ENCODE measurements around the gene DDX39B.

The DDX39B gene

DNA sequence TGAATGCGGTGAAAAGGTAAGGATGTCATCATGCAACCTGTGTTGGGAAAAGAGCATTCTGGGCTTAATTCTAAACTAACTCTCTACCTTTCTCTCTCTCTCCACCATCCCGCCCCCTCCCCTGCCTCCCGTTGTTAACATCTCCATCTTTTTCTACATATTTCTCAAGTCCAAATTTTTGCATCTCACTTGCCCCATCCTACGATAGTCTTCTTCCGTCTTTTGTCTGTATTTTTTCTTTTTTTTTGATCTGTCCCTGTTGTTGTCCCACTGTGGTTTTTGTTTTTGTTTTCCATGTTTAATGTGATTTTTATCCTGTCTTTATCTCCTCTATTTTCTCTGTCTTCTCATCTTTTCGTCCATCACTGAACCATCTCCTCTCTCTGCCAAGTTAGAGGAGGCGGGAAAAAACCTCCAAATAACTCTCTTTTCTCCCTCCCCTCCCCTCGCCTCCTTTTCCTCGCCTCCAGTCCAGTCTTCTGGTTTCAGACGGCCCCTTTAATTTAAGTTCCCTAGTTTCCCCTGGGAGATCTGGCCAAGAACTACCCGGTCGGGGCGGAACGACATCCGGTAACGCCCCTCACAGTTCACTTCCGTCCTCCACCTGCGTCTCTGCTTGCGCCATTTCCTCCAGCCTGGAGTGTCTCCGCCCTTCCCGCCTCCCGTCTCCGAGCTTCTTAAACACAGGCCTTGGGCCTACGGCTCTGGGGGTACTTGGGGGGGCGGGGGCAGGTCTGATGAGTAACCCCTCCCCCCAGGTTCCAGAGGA, 5.3 kb upstream of the DDX39B start, which contains the start of gene NFKBIL1:
NFKBIL1 (plus strand) TSS at position 651 of the 769 bp plus-strand sequence; CDS start at position 738, 87 bp downstream.
- peak; percentile 77 for FAIRE-seq

DNA sequence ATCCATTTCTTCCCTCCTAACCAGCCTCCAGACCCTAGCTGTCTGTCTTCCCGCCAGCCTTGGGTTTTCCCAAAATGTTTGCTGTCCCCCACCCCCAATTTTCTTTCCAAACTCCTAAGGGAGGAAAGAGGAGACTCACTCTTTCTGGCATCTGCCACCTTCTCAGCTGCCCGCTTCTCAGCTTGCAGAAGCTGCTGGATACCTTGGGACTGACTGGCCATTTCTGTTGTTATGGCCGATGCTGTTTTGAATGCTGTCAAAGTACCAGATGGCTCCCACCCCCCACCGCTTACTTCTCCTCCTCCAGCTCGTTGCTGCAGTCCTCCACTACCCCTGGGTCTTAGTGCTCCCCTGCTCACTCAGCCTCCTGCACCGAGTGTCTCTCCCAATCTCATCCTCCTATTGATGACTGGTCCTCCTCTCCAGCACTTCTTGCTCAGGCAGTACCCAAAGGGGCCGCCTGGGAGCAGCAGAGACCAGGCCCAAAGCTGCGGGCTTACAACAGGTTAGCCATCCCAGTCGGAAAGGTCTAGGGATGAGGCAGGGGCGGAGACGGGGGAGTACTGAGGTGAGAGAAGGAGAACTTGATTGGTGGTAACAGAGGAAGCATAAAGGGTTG, 4.6 kb upstream of the DDX39B start, which contains the start of gene ATP6V1G2:
ATP6V1G2 (minus strand) TSS at position 270 of the 619 bp plus-strand sequence; CDS start at position 221, 49 bp downstream.
- FAIRE-seq: no peak

DNA sequence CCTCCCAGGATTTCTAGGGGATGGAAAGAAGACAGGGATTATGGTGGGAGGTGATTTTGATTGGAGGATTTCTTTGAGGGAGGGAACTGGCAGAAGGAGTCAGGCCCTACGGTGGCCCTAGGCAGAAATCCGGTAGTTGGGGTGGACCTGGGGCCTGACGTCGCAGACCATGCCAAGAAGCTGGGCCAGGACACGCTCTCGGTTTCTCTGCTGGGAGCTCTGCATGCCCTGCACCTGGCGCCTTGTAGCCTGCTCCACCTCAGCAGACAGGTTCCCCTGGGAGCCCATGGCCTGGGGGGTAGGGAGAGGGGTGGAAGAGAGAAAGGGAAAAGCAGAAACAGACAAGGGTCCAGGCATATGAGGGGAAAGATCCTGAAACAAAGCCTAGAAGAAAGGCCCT, 3.5 kb upstream of the DDX39B start:
- no peak for FAIRE-seq

DNA sequence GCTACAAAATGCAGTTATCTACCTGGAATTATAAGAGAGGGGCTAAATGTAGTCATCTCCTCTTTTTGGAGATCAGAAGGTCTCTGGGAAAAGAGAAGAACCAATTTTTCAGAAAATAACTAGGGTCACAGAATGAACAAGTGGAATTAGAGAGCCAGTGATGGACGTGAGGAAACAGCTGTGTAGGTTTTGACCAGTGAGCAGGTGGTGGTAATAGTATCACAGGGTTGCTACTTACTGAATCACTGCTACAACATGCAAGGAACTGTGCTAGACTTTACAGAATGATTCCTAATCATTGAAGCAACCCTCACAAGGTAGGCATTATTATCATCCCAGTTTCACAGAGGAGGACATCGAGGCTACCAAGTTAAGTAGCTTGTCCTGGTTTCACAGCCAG, 2.9 kb upstream of the DDX39B start:
- FAIRE-seq: no peak

DNA sequence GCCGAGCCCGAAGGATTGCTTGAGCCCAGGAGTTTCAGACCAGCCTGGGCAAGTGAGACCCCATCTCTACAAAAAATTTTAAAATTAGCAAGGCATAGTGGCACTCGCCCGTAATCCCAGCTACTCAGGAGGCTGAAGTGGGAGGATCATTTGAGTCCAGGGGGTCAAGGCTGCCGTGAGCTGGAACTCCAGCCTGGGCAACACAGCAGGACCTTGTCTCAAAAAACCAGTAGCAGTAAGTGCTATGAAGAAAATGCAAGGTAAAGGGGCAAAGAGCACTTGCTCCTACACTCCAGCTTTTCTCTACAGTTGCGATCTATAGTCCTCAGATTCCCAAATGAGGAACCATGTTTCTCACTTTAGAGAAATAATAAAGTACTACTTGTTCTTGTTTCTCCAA, 1.8 kb upstream of the DDX39B start:
- FAIRE-seq: no peak

DNA sequence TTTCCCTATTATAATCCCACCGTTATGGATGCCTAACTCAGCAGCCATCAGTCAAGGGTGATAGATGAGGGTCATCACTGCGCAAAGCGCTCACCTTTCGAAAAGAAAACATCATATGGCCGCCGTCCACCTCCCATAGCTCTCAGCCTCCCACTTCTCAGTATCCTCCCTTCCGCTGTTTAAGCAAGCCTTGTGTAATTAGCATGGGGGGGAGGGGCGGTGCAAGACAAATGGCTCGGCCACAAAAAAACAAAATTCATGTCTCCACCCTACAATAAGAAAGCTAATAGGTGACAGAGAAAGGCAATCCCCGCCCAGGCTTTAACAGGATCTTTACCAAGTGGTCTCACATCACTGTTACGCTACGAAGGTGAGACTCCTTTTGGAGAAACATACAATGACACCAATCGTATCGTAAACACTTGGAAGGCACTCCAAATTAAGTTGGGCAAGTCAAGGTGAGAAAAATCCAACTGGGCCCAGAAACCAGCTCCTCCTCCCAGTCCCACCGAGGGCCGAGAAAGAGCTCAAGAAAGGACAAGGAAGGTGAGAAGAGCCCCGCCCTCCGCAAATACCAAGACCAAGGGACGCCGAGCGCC, 645 bp downstream of the DDX39B start:
- no peak for FAIRE-seq

DNA sequence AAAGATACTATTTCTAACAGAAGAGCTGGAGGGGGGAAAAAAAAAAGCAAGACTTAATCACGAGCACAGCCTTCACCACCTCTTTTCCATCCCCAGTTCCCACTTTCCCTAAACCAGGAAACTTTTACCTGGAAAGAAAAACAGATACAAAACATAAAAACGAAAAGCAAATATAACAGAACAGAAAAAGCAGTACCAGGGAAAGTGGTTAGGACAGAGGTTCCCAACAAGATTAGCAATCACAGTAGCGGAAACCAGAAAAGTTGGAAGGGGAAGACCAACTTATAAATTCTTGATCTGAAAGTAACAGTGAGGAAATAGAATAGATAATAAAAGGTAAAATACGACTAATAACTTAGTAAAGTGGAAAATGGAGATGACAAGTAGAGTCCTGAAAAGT, 1.2 kb downstream of the DDX39B start:
- FAIRE-seq: no peak

DNA sequence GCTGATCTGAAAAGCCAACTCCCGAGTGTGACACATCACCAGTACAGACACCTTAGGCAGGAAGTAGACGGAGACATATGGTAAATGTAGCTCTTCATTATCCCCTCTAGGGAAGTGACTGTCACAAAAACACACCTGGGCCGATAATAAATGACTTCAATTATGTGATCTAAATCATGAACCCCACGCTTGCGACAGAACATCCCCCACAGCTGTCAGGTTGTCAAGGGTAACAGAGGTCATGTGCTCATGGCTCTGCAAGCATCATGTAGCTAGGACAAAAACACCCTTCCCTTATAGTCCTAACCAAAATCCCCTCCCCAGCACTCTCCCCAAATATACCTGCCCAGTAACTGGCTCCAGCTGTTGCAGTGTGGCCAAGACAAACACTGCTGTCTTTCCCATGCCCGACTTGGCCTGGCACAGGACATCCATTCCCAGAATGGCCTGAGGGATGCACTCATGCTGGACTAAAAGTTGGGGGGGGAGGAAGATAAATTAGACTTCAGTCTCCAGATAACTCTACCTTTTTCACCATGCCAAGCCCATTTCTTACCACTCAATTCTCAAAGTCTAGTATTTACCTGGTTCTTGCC, 2.9 kb downstream of the DDX39B start:
- FAIRE-seq: no peak

DNA sequence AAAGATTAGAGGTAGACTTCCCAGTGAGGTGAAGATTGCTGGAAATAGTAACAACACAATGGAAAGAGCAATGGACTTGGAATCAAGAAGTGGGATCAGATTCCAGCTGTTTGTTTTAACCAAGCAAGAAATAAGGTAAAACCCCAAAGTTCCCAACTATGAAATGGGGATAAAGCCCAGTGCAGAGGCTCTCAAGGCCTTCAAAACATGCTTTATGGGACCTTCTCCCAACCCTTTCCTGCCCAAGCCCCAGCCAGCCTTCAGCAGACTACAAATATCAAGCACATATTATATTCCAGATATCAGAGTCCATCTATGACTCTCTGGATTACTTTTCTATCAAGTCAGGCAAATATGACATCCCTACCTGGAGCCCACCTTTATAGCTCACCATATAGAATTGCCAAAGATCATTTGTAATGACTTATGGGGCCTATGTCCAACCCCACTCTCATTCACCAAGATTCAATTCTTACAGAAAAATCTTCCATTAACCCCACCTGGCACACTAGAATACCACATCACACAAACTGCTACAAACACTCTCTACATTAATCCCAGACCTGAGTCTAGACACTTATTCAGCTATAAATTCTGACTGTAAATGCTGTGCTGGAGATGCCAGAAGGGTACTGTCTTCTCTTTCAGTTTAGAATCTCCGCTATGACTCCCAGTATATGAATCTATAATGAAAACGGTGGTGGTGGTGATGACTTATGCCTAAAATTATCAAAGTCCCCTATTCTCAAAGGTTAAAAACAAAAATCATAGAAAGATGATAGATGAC, 6.1 kb downstream of the DDX39B start:
- FAIRE-seq: no peak

DNA sequence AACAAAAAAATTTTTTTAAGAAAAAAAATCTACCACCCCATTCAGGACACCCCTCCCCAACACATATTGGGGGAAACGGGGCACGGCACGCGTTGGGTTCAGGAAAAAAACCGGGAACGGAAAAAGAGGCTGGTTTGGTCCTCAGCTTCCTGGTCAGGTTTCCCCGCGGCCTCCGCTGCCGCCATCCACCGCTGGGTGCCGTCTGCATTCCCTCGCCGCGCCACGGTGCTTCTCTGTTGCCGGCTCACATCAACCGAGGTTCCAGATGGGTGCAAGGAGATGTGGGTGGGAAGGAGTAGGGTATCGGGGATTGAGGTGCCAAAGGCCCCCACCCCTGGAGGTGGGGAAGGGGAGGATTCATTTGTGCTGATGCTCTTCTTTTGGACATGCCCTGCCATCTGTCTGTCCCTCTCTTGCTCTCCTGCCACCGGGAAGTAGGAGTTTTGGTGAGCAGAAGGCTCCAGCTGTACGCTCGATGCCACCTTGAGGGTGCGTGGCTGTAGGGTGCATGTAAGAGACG, 7.2 kb downstream of the DDX39B start:
- FAIRE-seq: no peak

DNA sequence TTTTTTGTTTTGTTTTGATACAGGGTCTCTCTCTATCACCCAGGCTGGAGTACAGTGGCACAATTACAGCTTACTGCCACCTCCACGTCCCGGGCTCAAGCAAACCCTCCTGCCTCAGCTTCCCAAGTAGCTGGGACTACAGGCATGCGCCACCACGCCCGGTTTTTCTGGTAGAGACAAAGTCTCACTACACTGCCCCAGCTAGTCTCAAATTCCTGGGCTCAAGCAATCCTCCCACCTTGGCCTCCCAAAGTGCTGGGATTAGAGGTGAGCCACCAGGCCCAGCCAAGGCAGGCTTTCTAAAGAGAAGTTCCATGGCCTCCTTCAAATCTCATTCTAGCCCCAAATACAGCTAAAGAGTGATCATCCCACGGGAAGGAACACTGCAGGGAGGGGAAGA, 7.8 kb downstream of the DDX39B start:
- no peak for FAIRE-seq

DNA sequence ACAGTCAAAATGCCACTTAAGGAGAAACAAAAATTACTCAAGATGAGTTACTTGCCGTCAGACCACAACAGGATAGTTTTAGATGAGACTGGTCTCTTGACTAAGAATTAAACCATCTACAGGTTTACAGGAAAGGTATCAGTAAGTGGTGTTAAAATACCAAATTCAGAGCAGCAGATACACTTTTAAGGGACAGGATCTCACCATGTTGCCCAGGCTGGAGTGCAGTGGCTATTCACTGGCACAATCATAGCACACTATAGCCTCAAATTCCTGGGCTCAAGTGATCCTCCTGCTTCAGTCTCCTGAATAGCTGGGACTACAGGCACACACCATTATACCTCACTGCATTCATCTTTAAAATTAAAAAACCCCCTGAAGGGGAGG, 8.4 kb downstream of the DDX39B start:
- FAIRE-seq: no peak

DNA sequence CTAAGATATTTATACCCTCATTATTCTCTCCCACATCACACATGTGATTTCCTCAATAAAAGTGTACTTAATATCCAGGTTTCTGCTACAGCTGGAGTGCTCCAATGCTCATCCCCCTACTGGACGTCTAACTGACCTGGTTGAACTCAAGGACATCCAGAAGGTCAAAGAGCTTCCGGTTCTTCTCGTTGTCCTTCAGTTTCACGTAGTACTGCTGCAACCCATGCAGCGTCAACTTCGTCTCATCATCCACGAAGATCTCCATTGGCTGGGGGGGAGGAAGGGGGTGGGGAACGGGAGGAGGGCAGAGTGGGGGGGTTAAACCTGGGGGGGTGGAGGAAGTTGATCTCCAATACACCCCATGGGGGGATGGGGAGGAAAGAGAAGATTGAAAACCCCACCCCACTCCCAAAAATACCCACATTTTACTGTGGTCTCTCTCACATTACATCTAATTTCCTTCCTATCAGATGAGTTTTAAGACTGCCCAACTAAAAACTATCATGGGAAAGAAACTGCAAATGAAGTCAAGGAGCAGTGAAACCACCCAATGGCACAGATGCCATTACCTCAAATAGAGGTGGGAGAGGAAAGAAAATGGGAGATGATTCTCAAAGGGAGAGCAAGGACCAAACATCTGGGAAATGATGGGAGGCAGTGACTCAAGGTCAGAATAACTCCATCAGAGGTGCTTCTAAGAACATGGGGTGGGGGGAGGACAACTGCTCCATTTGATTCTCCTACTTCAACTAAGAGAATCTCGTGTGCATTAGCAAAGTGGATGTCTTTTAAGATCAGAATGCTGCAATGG, 9.0 kb downstream of the DDX39B start:
- no peak for FAIRE-seq

DNA sequence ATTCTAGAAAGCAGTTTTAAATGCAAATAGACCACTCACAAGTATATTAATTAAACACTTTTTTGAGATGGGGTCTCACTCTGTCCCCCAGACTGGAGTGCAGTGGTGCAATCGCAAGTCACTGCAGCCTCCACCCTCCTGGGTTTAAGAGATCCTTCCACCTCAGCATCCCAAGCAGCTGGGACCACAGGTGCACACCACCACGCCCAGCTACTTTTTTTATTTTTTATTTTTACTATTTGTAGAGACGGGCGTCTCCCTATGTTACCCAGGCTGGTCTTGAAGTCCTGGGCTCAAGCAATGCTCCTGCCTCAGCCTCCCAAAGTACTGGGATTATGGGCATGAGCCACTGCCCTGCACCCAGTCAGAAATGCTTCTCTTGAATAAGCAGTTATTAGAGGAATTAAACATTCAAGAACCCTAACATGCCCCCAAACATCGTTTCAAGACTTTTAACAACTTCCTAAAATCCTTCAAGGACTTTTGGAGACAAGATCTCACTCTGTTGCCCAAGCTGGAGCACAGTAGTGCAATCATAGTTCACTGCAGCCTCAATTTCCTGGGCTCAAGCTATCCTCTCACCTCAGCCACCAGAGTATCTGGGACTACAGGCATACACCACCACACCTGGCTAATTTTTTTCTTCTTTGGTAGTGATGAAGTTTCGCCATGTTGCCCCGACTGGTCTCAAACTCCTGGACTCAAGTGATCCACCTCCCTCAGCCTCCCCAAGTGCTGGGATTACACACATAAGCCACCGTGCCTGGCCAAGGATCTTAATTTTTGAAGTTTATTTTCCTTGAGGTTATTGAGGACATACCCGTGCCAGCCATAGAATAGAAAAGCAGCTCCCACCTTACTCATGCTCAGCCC, 9.8 kb downstream of the DDX39B start:
- no peak for FAIRE-seq

DNA sequence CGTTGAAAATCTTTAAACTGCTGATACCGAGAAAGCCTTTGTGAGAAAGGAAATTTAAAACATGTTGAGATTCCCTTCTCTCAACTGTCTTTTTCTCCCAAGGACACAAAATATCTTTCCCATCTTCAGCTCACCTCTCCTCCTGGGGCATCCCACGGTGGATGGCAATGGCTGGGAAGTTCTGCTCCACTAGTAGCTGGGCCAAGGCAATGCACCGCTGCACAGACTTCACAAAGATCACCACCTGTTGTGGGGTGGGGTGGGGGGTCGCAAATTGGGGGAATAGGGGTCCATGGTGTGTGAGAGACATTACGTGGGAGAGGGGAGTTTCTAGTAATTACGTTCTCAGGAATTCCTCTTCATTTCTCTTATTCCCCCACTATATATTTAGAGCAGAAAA, 10.6 kb downstream of the DDX39B start:
- FAIRE-seq: no peak

DNA sequence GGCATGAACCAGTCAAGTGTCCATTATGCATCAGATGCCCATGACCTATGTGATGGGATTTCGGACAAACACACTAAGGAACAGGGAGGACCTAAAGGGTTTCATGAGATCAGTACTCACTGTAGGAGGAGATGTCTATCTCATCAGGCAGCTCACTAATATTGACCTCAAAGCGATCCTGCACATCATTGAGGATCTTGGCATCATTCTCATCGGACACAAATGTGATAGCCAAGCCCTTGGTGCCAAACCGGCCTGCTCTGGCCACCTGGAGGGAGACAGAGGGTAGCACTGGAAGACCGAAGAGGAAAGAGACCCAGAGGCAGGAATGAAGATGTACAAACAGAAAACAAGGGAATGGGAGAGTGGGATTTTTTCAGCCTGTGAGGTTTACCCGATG, 11.1 kb downstream of the DDX39B start:
- FAIRE-seq: no peak

DNA sequence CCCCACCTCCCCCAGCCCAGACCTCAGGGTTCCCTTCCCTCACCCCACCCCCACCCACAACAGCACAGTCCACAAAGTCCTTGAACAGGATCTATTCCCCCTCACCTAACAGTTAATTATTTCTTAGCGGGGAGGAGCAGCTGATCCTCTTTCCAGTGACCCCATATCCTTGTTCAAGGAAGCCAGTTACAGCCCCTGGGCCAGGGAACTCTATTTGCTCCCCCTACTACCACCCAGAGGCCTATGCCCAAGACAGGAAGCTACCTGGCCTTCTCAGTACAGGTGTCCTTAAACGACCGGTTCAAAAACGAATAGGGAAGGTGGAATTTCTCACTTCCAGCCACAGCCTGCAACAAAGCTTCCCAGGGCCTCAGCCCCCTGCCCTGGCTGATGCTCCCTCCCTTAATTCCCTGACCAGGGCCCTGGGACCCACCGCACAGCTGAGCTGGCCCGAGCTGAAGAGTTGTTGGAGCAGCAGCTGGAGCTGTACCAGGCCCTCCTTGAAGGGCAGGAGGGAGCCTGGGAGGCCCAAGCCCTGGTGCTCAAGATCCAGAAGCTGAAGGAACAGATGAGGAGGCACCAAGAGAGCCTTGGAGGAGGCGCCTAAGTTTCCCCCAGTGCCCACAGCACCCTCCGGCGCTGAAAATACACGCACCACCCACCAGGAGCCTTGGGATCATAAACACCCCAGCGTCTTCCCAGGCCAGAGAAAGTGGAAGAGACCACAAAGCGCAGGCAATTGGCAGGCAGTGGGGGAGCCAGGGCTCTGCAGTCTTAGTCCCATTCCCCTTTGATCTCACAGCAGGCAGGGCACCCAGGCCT, 12.3 kb downstream of the DDX39B start:
- no peak for FAIRE-seq

DNA sequence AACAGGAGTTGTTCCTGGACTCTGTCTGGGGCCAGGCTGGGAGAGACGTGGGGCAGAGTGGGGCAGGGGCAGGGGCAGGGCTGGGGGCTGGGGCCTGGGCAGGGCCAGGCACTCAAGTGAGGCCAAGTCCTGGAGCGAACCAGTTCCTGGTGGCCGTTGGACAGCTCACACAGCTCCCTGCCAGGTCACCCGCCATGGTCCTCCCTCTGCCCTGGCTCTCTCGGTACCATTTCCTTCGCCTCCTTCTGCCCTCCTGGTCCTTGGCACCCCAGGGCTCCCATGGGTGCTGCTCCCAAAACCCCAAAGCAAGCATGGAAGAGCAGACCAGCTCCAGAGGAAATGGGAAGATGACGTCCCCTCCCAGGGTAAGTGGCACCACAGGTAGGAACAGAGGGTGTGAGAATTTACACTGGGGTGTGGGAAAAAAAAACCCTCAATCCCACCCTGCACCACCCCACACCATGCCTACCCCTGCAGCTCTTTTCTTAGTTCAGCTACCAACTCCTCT, 12.9 kb downstream of the DDX39B start, which contains the start of gene MCCD1:
MCCD1 (plus strand) TSS at position 142 of the 508 bp plus-strand sequence; CDS start at position 195, 53 bp downstream.
- no peak for FAIRE-seq

DNA sequence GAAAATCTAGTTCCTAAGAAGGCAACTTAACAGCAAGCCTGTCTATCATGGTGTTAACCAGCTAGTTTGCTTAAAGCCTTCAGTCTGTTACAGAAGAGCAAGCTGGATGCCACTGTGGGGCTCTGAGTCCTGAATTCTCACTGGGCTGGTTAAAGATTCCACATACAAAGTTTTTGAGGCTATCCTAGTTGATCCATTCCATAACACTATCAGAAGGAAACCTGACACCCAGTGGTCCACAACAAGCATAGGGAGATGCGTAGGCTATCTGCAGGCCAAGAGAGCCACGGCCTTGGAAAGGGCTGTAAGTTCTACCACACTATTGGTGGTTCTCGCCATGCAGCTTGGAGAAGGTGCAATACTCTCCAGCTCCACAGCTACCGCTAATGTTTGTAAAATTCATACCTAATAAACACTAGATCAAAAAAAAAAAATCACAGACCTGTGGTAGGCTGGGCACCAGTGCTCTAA, 13.5 kb downstream of the DDX39B start:
- FAIRE-seq: no peak
